SIG-M5 treated with dmso at 0.1 percent for 504 hours (cell line): ENCODE measurements around the gene TBKBP1.

Source experiments
- DNase-seq: peaks from one replicate; lab custom pipeline; 2025; ENCODE audit not compliant: unreplicated experiment; lab: John Stamatoyannopoulos, UW

The TBKBP1 gene

DNA sequence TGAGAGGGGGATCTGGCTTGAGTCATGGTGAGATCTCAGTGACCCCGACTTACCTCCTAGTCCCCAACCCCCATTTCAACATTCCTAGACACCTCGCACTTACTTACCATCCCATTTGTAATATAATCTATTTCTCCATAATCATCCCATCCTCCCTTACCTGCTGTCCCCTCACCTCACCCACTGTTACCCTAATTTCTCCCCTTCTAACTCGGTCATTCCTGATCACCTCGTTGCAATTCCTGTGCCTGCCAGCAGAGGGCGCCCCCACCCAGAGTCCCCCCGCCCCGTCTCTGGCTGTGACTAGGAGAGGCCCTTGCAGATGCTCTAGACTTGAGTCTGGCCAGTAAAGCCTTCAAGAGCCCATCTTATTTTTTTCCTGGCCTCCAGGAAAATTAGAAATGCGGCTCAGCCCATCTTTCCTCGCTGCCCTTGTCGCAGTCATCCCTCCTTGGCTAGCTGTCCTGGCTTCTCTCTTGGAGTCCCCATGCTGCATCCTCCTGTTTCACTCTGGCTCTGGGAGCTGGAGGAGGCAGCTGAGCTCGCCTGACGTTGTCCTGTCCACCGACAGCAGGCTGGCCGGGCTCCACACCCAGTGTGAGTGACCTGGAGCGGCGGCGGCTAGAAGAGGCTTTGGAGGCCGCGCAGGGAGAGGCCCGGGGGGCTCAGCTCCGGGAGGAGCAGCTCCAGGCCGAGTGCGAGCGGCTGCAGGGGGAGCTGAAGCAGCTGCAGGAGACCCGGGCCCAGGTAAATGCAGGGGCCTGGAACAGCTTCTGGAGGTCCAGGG lies 5.0 kb downstream of the TBKBP1 start:
- peak; percentile 75 for DNase-seq

DNA sequence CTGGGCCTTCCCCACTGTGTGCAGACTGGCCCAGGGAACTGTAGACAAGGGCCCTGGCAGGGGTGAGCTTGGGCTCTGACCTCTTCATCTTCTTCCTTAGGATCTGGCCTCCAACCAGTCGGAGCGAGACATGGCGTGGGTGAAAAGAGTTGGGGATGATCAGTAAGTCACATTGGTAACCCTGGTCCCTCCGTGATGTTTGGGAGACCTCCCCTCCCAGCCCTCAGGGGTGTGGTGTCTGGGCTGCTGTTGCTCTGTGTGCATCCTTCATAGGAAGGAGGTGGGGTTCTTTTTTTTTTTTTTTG lies 5.5 kb downstream of the TBKBP1 start:
- no peak for DNase-seq

DNA sequence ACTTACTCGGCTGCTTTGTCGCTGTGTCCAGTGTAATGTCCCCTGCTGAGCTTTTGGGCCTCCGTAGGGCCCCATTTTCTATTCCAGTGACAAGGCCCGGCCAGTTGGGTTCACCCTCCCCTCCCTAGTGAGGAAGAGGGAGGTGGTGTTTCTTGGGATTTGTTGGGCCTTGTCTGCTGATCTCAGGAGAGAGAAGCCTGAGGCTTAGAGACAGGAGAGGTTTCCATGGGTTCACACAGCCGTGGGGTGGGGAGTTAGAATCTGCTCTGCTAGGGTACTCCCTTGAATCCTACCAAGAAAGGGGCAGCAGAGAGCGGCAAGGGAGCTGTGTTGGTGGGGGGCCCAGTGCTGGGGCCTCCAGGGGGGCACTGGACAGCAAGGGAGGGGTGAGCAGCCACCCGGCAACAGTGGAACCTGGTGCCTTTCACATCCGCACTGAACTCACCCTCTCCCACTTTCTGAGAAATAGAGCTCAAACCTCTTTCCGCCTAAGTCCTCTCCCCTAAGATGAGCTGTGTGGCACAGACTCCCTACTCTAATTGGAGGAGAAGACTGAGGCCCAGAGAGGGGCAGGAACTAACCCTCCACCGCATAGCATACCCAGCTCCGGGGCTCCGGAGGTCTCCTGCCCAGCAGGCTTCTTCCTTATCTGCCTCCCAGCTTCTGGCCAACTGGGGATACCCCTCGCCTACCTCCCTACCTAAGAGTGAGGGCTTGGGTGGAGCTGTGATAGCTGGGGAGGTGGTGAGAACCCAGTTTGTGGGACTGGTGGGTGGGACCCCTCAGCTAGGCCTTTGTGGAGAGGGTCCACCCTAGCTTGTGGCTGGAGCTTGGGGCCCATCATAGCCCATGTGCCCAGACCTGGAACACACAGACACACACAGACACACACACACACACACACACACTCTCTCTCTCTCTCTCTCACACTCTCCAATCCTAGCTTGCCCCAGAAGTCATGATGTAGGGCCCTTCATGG lies 6.8 kb downstream of the TBKBP1 start:
- DNase-seq: no peak

DNA sequence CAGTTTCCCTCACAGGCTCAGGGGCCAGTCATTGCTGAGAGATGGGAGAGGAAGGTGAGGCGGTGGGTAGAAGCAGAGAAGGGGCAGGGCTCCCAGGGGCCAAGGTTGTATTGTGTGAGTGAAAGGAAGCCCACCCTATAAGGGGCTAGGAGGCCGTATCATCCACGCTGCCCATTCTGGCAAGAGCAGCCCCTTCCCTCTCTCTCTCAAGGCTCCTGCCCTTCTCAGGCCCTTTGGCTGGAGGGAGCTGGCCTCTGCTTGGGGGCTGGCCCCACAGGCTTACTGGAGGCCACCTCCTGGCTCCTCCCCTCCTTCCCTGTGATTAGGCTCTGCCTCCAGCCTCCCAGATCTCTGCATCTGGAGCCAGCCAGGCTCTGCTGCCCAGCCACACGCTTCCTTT lies 7.6 kb downstream of the TBKBP1 start:
- DNase-seq: no peak

DNA sequence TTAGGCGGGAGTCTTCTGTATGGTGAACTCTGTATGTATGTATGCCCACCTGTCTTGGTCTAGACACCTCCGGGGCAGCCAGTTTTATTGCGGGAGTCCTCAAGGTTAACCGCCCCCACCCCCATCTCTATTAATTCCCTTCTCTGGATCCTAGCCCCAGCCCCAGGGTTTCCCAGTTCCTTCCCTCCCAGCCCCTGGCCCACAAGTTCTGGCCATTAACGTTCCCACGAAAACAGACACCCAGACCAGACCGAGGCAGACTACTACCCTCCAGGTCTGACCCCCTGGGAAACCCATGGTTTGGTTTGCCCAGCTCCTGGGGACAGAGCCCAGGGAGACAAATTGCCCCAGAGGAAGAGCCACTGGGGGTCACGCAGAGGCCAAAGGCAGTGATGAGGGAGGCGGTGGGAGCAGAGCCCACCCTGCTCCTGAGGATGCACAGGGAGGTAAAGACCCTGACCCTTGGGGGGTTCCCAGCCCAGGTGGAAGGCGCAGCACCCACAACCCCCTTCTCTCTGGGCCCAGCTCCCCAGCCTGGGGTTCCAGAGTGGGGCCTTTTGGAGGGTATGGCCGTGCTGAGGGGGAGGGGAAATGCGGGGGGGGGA lies 8.5 kb downstream of the TBKBP1 start:
- DNase-seq: no peak

DNA sequence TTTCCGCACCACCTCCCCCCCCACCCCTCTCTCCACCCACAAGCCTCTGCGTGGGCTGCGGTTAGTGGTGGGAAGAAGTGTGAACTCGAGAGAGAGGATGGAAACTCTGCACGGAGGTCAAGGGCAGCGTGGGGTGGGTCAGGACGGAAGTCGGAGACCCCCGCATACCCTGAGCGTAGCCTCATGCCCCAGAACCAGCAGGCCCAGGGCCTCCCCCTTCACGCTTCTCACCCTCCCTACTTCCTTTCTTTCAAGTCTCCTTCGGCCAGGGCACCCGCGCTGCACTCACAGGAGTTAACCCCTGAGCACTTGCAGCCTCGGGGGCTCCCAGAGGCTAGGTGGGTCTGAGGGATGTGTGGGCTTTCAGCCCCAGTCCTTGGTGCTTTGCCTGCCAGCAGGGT lies 9.2 kb downstream of the TBKBP1 start:
- no peak for DNase-seq

DNA sequence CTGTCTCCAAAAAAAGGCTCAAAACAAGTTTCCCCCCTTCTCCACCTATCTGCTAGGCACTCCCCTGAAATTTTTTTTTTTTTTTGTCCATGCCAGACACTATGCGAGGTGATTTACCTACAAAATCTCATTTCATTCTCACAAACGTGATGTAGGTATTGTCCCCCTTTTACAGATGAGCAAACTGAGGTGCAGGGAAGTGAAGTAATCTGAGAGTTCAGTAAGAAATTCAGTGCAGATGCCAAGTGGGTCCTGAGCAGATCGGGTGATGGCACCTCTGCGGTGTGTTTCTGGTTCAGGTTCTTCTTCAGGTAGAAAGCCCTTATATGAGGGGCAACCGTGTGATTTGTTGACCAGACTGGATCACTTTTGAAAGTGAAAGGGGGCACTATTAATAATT lies 9.7 kb downstream of the TBKBP1 start:
- DNase-seq: no peak

DNA sequence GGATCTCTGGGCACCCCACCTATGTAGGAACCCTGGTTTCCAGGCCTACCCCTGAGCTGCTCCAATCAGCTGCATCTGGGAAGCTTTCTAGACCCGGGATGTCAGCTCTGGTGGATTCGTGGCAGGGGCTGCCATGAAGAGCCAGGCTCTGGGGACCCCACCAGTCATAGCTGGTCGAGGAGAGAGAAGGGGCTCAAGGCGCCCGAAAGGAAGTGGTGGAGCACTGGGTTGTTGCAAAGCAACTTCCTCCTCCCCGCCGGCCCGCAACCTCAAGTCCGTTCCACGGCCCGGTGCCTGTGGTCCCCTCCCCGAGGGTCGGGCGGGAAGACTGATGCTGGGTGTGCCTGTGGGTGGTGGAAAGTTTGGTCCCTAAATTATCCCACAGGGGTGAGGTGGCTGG lies 10.2 kb downstream of the TBKBP1 start:
- no peak for DNase-seq

DNA sequence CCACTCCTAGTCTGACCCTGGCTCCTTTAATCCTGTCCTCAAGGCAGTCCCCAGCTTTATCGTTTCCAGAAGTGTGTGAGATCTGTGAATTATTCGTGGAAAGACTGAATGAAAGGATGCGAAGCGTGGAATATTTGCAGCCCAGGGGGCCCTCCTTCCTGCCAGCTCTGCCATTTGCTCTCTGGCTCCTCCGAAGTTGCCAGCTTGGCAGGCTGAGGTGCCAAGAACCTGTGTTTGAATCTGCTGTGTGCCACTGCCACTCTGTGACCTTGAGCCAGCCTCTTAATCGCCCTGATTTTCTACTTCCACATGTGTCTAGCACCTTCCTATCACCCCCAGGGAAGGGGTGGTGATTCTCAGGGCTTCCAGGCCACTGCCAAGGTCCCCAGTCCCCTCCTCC lies 10.8 kb downstream of the TBKBP1 start:
- DNase-seq: no peak

DNA sequence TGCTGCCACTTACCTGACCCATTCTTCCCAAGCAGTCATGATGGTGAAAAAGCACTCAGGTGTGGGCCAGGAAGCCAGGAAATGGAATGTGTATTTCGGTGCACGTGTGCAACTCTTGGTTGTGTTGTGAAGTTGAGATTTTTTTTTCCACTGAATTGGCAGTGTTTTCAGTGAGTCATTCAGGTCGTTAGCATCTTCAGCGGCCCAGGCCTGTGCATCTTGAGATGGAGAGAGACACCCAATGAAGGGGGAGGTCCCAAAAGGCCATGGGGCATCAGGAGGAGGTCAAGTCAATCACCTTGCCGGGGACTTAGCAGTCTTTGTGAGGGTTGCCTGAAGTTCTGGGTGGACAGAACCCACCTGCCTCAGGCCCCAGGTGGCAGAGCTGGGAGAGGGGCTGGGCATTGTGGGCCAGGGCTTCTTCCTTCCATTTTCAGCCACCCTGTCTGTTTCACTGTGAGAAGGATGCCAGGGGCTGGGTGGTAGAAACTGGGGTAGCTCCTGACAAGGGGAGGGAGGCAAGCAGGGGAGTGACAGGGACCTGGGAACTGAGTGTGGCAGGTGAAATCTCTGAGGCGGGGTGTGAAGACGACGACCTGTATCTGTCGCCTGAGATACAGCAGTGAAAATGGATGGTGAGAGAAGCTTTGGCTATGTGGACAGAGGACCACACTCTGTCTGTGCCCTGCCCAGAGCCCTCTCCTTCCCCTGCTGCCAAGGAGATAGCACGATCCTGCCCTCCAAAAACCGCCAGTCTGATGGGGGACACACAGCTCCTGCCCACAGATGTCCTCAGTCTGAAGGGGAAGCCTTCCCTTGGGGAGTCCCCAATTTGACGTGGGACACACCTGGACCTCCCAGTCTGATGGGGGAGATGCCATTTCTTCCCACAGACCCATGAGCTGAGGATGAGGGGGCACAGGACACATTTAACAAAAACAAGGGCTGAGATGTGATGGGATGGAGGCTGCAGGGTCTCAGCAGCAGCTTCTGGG lies 11.9 kb downstream of the TBKBP1 start:
- DNase-seq: no peak

DNA sequence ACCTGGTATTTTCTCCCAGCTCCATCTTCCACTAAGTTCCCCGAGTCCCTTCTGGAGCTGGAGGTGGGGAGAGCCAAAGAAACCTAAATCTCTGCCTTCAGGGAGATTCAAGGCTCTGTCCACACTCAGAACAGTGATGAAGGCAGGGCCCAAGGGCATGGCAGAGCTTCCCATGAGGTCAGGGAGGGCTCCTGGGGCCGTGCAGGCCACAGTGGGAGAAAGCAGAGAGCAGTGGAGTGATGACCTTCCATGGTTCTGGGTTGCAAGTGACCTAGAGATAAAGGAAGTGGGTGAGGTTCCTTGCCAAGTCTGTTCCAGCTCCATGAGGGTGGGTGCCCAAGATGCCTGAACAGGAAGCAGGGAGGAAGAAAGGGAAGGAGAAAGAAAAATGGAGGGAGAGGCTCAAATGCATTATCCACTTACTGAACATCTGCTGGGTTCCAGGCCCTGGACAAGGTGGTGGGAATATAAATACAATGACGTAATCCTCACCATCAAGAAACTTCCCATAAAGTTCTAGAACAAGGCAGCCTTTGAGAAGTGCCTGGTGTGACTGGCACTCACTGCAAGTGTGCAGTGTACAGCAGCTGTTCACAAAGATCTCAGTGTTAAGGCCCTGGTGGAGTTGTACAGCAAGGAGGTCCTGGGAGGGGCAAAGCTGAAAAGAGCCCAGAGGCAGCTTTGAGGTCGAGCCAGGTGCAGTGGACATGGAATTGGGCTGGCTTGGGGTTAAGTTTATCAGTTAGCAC lies 13.3 kb downstream of the TBKBP1 start:
- no peak for DNase-seq

DNA sequence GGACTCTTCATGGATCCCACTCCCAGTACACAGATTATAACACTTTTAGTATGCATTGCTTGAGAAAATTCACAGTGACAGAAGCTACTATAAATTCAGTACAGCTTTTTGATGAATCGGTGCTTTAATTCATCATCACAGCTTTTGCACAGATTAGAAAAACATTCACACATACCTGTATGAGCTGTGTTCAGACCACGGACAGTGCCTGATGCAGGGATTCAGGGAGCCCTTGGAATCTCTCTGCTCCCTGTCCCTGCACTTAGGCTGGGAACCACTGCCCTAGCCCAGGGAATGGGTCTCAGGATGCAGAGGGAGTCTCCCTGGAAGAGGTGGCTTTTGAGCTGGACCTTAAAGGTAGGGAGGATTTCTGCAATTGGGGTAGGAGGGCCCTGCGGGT lies 13.9 kb downstream of the TBKBP1 start:
- no peak for DNase-seq

DNA sequence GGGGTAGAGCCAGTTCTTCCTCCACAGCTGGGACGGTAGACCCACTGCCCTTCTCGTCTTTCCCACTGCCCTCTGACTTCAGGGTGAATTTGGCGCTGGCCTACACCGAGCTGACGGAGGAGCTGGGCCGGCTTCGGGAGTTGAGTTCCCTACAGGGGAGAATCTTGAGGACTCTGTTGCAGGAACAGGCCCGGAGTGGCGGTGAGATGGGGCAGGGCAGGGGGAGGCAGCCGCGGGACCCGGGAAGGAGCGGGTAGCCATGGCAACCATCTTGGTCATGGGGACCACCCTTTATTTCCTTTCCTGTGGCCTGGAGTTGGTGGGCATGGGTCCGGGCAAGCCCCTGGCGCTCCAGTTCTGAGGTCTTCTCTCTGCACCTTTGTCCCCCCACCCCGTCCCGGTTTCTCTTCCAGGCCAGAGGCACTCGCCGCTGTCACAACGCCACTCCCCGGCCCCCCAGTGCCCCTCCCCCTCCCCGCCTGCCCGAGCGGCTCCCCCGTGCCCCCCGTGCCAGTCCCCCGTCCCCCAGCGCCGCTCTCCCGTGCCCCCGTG lies 14.4 kb downstream of the TBKBP1 start:
- no peak for DNase-seq

DNA sequence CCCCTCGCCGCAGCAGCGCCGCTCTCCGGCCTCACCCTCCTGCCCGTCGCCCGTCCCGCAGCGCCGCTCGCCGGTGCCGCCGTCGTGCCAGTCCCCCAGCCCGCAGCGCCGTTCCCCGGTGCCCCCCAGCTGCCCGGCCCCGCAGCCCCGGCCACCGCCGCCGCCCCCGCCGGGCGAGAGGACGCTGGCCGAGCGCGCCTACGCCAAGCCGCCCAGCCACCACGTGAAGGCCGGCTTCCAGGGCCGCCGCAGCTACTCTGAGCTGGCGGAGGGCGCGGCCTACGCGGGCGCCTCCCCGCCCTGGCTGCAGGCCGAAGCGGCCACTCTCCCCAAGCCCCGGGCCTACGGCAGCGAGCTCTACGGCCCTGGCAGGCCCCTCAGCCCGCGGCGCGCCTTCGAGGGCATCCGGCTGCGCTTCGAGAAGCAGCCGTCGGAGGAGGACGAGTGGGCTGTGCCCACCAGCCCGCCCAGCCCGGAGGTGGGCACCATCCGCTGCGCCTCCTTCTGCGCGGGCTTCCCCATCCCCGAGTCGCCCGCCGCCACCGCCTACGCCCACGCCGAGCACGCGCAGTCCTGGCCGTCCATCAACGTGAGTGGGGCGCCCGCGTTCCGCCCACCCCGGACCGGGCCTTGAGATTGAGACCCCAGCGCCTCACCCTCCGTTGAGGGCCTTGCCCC lies 15.0 kb downstream of the TBKBP1 start:
- no peak for DNase-seq

DNA sequence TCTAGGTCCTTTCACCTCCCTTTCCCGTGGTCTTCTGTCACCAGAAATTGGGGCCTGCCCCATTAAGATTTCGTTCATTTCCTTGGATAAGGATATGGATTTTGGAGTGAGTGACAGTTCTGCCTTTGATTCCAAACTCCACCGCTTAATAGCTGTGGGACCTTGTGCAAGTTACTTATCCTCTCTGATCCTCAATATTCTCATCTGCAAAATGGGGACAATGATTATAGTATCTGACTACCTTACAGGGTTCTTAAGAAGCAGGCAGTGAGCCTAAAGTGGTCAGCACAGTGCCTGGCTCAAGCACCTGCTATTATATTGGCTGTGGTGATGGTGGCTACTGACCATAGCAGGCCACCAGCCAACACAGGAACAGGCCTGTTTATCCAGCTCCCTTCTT lies 15.6 kb downstream of the TBKBP1 start:
- DNase-seq: no peak

DNA sequence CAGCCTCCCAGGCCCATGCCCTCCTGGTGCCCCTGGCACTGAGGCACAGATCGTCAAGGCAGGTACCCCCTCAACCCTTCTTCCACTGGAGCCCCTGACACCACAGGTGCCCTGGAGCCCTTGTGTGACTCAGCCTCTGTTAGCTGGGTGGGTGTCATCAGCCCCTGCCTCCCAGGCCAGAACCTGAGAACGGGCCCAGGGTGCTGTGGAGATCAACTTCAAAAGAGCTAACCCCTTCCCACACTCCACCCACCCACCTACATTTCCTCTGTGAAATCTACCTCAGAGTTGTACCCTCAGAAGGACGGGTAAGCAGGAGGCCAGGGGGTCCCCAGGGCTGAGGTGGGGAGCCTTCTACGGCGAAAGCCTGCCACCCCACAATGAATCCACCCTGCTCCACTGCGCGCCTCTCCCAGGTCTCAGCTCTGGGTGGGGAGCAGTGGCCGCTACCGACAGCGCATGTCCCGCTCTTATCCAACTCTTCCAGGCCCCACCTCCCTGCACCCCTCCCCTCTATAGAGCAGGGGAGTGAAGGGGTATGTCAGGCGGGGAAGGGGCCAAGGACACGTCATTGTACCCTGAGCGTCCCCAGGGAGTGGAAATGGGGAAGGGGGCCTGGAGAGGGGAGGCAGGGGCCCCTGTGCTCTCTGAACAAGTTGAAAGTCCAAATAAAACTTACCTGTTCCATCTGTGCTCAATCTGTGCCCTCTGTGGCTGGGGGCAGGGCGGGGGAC lies 17.6 kb downstream of the TBKBP1 start:
- no peak for DNase-seq

DNA sequence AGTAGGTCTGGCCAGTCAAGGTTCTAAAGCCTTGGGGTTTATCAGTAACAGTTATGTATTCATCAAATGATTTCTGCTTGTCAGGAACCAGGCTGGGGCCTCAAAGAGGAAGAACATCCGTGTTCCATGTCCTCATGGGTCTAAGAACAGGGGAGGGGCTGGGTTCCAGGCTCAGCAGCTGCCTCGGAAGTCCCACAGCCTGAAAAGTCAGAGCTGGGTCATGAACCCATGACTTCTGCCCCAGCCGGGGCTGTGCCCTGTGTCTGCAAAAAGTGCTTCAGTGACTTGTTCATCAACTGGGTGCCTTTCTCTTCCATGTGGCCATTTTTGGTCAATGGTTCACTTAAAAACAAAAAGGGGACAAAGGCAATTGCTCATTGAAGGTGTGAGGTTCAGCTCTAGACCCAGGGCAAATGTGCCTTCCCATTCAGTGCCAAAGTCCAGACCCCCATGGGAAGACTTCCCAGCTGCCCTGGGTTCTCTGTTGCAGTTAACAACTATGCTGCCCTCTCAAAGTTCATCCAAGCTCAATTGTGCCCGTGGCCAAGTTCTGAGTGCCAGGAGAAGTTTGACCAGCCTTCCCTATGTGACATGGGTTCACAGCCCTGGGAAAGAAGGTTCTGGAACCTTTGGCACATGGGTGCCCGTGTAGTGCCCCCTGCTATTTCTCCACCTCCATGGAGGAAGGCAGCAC lies 18.5 kb downstream of the TBKBP1 start:
- DNase-seq: peak; percentile 34
